Astrocyte (in vitro differentiated cells and primary cell): Measurements from ENCODE around the gene SIGLEC12.

Experiments
- EZH2 ChIP-seq: IDR thresholded peaks from 2 replicates; pipeline ENCODE4 v1.6.1; 2012; ENCODE audit warnings: mild to moderate bottlenecking, low read length, inconsistent platforms; ENCODE audit not compliant: insufficient read depth
- TF ChIP-seq, protein P1 (sequence below): IDR thresholded peaks from 2 replicates; pipeline ENCODE4 v1.5.1; 2011; ENCODE audit warnings: low read depth, mild to moderate bottlenecking, inconsistent platforms, low read length, moderate library complexity; ENCODE audit not compliant: insufficient read depth

DNA sequence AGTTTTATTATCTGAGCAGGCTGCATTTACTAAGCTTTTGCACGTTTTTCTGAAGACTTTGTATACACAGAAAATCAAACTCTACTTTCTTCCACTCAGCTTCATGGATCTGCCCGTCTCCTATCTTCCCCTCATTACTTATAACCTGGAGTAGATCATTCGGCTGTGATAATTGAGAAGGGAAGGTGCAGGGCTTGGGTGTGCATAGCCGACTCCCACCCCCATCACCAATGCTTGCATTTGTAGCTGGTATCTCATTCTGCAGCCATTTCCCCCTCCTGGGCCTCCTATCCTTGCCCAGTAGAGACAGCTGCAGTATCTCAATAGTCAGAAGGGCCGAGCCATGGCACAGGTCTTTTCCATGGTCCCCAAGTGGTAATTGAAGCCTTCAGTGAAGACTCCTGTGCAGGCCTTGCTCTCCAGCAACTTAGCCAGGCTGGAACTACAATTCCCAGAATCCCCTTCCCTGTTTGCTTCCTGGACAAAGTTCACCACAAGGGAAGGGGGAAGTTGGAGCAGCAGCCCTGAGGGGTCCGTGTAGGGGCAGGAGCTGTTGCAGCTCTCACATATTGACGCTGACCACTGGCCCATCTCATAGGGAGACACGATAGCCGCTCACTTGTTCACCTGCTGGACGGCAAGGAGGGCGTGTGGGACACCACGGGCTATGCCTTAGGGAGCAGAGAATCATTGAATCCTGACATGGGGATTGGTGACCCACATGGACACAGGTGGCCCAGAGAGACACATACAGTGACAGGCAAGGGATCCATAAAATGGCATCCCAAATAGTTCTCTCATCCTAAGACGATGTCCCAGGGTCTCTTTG lies 41.2 kb downstream of the SIGLEC12 start:
- TF ChIP-seq, protein P1, sequence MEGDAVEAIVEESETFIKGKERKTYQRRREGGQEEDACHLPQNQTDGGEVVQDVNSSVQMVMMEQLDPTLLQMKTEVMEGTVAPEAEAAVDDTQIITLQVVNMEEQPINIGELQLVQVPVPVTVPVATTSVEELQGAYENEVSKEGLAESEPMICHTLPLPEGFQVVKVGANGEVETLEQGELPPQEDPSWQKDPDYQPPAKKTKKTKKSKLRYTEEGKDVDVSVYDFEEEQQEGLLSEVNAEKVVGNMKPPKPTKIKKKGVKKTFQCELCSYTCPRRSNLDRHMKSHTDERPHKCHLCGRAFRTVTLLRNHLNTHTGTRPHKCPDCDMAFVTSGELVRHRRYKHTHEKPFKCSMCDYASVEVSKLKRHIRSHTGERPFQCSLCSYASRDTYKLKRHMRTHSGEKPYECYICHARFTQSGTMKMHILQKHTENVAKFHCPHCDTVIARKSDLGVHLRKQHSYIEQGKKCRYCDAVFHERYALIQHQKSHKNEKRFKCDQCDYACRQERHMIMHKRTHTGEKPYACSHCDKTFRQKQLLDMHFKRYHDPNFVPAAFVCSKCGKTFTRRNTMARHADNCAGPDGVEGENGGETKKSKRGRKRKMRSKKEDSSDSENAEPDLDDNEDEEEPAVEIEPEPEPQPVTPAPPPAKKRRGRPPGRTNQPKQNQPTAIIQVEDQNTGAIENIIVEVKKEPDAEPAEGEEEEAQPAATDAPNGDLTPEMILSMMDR = no peak
- TF ChIP-seq EZH2 = no peak
